GM12801 (cell line): ENCODE data around the gene KRTAP19-6.

Experiments
- CTCF ChIP-seq: IDR thresholded peaks from one replicate; pipeline ENCODE4 v1.5.1; 2011; ENCODE audit warnings: control low read depth; ENCODE audit not compliant: insufficient read length; ENCODE audit errors: extremely low read depth

The KRTAP19-6 gene

DNA sequence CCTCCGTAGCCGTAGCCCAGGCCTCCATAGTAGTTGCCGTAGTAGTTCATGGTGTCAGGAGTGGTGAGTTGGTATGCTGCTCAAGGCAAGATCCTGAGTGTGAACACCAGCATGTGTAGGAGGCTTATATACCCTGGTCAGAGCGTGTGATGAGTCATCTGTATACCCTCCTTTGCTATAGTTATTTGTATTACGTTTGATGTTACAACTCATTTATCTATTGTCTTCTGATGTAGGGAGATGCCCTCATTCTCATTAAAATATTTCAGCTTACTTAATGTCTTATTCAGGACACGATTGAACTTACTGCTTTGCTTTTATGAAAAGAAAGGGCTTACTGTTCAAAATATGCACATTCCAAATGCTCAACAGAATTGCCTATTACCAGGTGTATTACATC lies 39.6 kb downstream of the KRTAP19-6 start, which contains the start of gene KRTAP19-5:
KRTAP19-5 (minus strand) TSS at position 101 of the 400 bp plus-strand sequence; CDS start at position 50, 51 bp downstream.
- TF ChIP-seq CTCF: no peak

DNA sequence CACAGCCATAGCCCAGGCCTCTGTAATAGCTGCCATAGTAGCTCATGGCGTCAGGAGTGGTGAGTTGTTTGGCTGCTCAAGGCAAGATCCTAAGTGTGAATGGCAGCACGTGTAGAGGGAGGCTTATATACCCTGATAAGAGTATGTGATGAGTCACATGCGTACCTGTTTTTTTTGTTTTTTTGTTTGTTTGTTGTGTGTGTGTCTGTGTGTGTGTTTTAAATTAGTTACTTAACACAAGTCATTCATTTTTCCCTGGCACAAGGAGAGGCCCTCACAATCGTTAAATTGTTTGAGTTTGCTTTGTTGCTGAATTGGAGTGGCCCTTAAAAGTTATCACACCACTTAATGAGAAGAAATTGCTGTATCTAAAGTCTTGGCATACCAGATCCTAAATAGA lies 44.6 kb downstream of the KRTAP19-6 start, which contains the start of gene KRTAP19-4:
KRTAP19-4 (minus strand) TSS at position 101 of the 400 bp plus-strand sequence; CDS start at position 46, 55 bp downstream.
- no peak for TF ChIP-seq CTCF

- no peak for TF ChIP-seq CTCF
Observed at GRCh38 chr21:30491963-30492428, 49.7 kb downstream of the KRTAP19-6 start, which contains the start of gene KRTAP19-3. TSS of gene KRTAP19-3 (minus strand) at chr21:30492013. CDS start at chr21:30491957, 56 bp downstream.
